Upper lobe of right lung (tissue), 1 donor: ENCODE data around the gene MYEOV. TPM values are rescaled to one million over a fixed set of nuclear protein-coding genes. Genes with fewer than 3 reads are reported as not detected.
A peak's percentile ranks its signal among the peaks of the same experiment; 100 is the strongest.

ENCODE experiments used
- ATAC-seq: fragments of 200-7000 bp; cut with Tn5 transposase; one replicate; pipeline ENCODE4 v1.9.1; 2020; ENCODE audit warnings: mild to moderate bottlenecking, moderate library complexity
- DNase-seq: peaks from one replicate; pipeline ENCODE4 v3.0.0-alpha.2; 2020
- H3K27ac ChIP-seq: fragments of 200-600 bp; one replicate; pipeline ENCODE4 v1.8.0; 2022
- H3K27me3 ChIP-seq: fragments of 200-600 bp; one replicate; pipeline ENCODE4 v1.8.0; 2022; ENCODE audit warnings: mild to moderate bottlenecking
- H3K36me3 ChIP-seq: fragments of 200-600 bp; one replicate; pipeline ENCODE4 v1.8.0; 2022
- H3K4me1 ChIP-seq: fragments of 200-600 bp; one replicate; pipeline ENCODE4 v1.8.0; 2022
- H3K4me3 ChIP-seq: fragments of 200-600 bp; one replicate; pipeline ENCODE4 v1.8.0; 2022; ENCODE audit warnings: mild to moderate bottlenecking
- H3K9me3 ChIP-seq: fragments of 200-600 bp; one replicate; pipeline ENCODE4 v1.8.0; 2022
- intact Hi-C: fragments of 100-400 bp; cut with DNase I; formaldehyde crosslinking; loops from one replicate; pipeline ENCODE4 v1.11.0; 2022
- total RNA-seq: library from RNA; stranded (reverse); fragmentation: NEBNext Ultra II Directional; extraction: Animal tissue kit (Norgen Biotek cat#: 25700); gene quantifications from one replicate; pipeline ENCODE4 v1.2.1, GENCODE V29; 2021
- TF ChIP-seq, protein P1 (sequence below): fragments of 200-600 bp; IDR thresholded peaks from one replicate; pipeline ENCODE4 v1.8.0; 2022; ENCODE audit warnings: antibody characterized with exemption
- donor health status: DM: no; HTN: yes; CAD: no; lungs with severe emphysema.

Gene MYEOV
- total RNA-seq, 1 donor from 2014 or later, result 0.23 TPM

GRCh38 chr11:69310934-69311766 is 17.2 kb downstream of the MYEOV start:
- Histone ChIP-seq H3K36me3 (no peaks in the 10 kb centered on the region), H3K27ac (peak overlapping the region; percentile 36), H3K9me3 (no peaks in the 10 kb centered on the region), H3K4me1 (peaks cover 24% of the 10 kb centered on the region), H3K27me3 (no peaks in the 10 kb centered on the region), H3K4me3 (no peak overlapping the region)
- ATAC-seq (no peak), DNase-seq (peak; percentile 39)
- intact Hi-C loops, result no loop called here
- TF ChIP-seq, protein P1, sequence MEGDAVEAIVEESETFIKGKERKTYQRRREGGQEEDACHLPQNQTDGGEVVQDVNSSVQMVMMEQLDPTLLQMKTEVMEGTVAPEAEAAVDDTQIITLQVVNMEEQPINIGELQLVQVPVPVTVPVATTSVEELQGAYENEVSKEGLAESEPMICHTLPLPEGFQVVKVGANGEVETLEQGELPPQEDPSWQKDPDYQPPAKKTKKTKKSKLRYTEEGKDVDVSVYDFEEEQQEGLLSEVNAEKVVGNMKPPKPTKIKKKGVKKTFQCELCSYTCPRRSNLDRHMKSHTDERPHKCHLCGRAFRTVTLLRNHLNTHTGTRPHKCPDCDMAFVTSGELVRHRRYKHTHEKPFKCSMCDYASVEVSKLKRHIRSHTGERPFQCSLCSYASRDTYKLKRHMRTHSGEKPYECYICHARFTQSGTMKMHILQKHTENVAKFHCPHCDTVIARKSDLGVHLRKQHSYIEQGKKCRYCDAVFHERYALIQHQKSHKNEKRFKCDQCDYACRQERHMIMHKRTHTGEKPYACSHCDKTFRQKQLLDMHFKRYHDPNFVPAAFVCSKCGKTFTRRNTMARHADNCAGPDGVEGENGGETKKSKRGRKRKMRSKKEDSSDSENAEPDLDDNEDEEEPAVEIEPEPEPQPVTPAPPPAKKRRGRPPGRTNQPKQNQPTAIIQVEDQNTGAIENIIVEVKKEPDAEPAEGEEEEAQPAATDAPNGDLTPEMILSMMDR, result no peak

DNA sequence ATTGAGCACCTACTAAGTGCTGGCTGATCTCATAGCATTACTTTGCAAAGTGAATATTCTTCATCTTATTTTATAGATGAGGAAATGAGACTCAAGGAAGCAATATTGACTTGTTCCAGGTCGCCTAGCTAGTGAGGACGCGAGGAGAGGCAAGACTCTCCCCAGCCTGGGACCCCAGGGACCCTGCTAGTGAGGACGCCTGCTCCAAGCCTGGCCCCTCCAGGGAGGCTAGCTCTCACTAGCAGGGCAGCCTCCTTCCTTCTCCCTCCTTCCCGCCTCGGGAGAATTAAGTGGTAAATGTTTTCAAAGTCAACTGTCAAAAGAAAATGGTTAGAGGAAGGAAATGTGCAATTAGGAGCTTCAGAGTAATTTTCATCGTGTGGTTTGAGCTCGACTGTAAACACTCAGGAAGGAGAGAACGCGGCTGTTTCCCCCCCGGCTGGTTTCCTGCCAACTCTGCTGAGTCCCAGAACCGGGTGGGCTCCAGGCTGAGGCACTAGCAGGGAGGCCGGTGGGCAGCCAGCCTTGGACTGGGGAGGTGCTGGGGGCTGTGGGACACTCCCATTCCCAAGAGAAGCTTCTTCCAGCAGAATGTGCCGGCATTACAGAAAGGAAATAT is 17.9 kb downstream of the MYEOV start:
- Histone ChIP-seq H3K4me3 (no peak overlapping the region), H3K9me3 (no peaks in the 10 kb centered on the region), H3K27ac (peak overlapping the region; percentile 36), H3K36me3 (no peaks in the 10 kb centered on the region), H3K27me3 (no peaks in the 10 kb centered on the region), H3K4me1 (peaks cover 24% of the 10 kb centered on the region)
- TF ChIP-seq, protein P1, result no peak
- ATAC-seq, result no peak
- DNase-seq, result peak; percentile 62
- intact Hi-C loops, result no loop called here

DNA sequence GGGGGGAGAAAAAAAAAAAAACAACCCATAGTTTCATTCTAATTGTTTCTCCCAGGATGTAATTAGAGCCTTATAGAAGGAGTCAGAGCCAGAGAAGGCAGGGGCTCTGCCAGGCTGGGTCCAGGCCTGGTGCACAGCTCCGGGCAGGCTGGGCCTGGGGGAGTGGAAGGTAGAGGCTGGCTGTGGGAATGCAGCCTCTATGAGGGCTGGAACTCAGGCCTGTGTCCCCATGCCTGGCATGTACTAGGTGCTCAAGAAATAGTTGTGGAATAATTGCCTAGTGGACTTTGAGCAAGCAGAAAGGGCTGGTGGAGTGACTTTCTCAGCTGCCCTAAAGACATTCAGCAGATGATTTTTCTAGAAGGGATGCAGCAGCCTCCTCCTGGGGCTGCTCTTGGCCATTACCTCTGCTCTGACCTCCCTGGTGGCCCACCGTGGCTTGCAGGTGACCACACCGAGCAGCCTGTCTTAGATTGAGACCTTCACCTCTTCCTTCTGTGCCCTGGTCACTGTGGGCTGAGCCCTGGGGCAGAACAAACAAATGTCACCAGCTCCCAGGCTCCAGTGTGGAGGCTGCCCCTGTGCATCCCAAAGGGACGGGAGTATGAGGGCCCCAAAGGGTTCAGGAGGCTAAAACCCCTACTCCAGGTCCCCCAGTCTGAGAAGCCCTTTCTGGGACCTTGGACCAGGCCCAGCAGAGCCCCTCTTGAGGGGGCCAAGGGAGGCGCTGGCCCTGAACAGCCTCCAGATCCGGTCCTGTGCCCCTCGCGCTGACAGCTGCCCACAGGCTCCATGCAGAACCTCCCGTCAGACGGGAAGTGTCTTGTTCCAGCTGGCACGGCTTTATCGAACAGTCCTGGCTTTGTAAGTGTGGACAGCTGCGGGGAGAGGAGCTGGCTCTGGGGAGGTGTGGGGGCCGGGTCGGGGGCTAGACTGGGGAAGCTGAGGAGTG is 18.8 kb downstream of the MYEOV start:
- intact Hi-C loops, result no loop called here
- Histone ChIP-seq H3K4me1 (peaks cover 24% of the 10 kb centered on the region), H3K36me3 (no peaks in the 10 kb centered on the region), H3K27ac (peak overlapping the region; percentile 36), H3K9me3 (no peaks in the 10 kb centered on the region), H3K27me3 (no peaks in the 10 kb centered on the region), H3K4me3 (no peak overlapping the region)
- TF ChIP-seq, protein P1, result no peak
- ATAC-seq, result peak; percentile 27
- peak; percentile 60 for DNase-seq

- TF ChIP-seq, protein P1, result no peak
- no peak overlapping the region for H3K4me3 ChIP-seq
- no peak for DNase-seq
- no peaks in the 10 kb centered on the region for H3K27me3 ChIP-seq
- intact Hi-C loops, result no loop called here
- H3K9me3 ChIP-seq, result no peaks in the 10 kb centered on the region
- peaks cover 24% of the 10 kb centered on the region for H3K4me1 ChIP-seq
- H3K27ac ChIP-seq, result no peak overlapping the region
- H3K36me3 ChIP-seq, result no peaks in the 10 kb centered on the region
- no peak for ATAC-seq
Observed at GRCh38 chr11:69313992-69314391, 20.0 kb downstream of the MYEOV start.

GRCh38 chr11:69314555-69314954 is 20.6 kb downstream of the MYEOV start:
- ATAC-seq, result no peak
- Histone ChIP-seq H3K36me3 (no peaks in the 10 kb centered on the region), H3K4me1 (peaks cover 24% of the 10 kb centered on the region), H3K27ac (no peak overlapping the region), H3K4me3 (no peak overlapping the region), H3K9me3 (no peaks in the 10 kb centered on the region), H3K27me3 (no peaks in the 10 kb centered on the region)
- DNase-seq, result no peak
- intact Hi-C loops, result no loop called here
- TF ChIP-seq, protein P1, result no peak
